Measurements from ENCODE around the gene VIPR1. TPM values are rescaled to one million over a fixed set of nuclear protein-coding genes. Genes with fewer than 3 reads are reported as not detected.

VIPR1 gene
- 0.13 and 1.2 TPM in 2 replicates for total RNA-seq

GRCh38 chr3:42502429-42503250 lies at the start of gene VIPR1:
TSS of gene VIPR1 (plus strand) at chr3:42502643. CDS start at chr3:42502736, 93 bp downstream.

GRCh38 chr3:42581709-42582473 lies 79.4 kb downstream of the VIPR1 start, which contains the start of gene SEC22C:
TSS of gene SEC22C (minus strand) at chr3:42581967. CDS start at chr3:42569046, 12,921 bp downstream.

Other genes with a start within 250 kb of the VIPR1 start
- gene CCK, start 236.5 kb upstream of the VIPR1 start, total RNA-seq = 3.2 and 5.9 TPM in 2 replicates
- not detected in 2 replicates for gene LYZL4, start 92.0 kb upstream of the VIPR1 start, total RNA-seq
- 54.9 and 63.0 TPM in 2 replicates for gene SEC22C, start 79.3 kb downstream of the VIPR1 start, total RNA-seq
- gene SS18L2, start 88.2 kb downstream of the VIPR1 start, total RNA-seq = 21.4 and 24.0 TPM in 2 replicates
- 7.8 and 34.3 TPM in 2 replicates for gene NKTR, start 98.0 kb downstream of the VIPR1 start, total RNA-seq
- 9.3 and 10.2 TPM in 2 replicates for gene ZBTB47, start 151.1 kb downstream of the VIPR1 start, total RNA-seq
- not detected in 2 replicates for gene KLHL40, start 182.9 kb downstream of the VIPR1 start, total RNA-seq
- not detected in 2 replicates for gene HHATL, start 200.2 kb downstream of the VIPR1 start, total RNA-seq

All from epithelial cell of alveolus of lung (primary cell).